ENCODE data around the gene NMT2.

GRCh38 chr10:15118615-15119014 lies 49.9 kb downstream of the NMT2 start:
- TF ChIP-seq CTCF (conservative IDR thresholded peaks at IDR 0.05; ENCODE audit: low read depth in 2 of 2) (no peak), EZH2 (IDR thresholded peaks at IDR 0.05; ENCODE audit: low read depth, unreplicated experiment) (no peak), EZH2phosphoT487 (IDR thresholded peaks at IDR 0.05; ENCODE audit: unreplicated experiment) (no peak), ZNF331 (CRISPR knock-in tag; IDR thresholded peaks at IDR 0.05; ENCODE audit: low read depth) (no peak), POLR2AphosphoS5 (IDR thresholded peaks at IDR 0.05; ENCODE audit: low read depth) (no peak), STAT1 (IDR thresholded peaks at IDR 0.05; ENCODE audit: unreplicated experiment) (no peak), REST (IDR thresholded peaks at IDR 0.05; ENCODE audit: unreplicated experiment) (no peak), CREB1 (CRISPR knock-in tag; IDR thresholded peaks at IDR 0.05; ENCODE audit: low read depth) (no peak), ETS1 (IDR thresholded peaks at IDR 0.05) (no peak), NANOG (IDR thresholded peaks at IDR 0.05; ENCODE audit: borderline replicate concordance) (no peak), ZNF114 (CRISPR knock-in tag; IDR thresholded peaks at IDR 0.05) (no peak), ZNF462 (CRISPR knock-in tag; IDR thresholded peaks at IDR 0.05) (no peak), JUNB (IDR thresholded peaks at IDR 0.05; ENCODE audit: unreplicated experiment) (no peak)
